Smooth muscle cell (in vitro differentiated cells): ENCODE measurements around the gene ETV2. TPM values are rescaled to one million over a fixed set of nuclear protein-coding genes. Genes with fewer than 3 reads are reported as not detected.

Source experiments
- DNase-seq: peaks from one replicate; lab custom pipeline; 2025; ENCODE audit not compliant: unreplicated experiment; lab: John Stamatoyannopoulos, UW
- H2AFZ ChIP-seq: fragments of 200-600 bp; sonication (generic); 2 replicates; pipeline ENCODE4 v1.6.0; 2016; ENCODE audit warnings: antibody characterized with exemption, low read depth, mild to moderate bottlenecking
- H3F3A ChIP-seq: fragments of 200-600 bp; sonication (generic); 2 replicates; pipeline ENCODE4 v1.6.0; 2017; ENCODE audit warnings: antibody characterized with exemption, low read depth
- H3K27ac ChIP-seq: fragments of 200-600 bp; sonication (generic); 2 replicates; pipeline ENCODE4 v1.5.1; 2016; ENCODE audit warnings: low read depth, mild to moderate bottlenecking
- H3K27me3 ChIP-seq: fragments of 200-600 bp; sonication (generic); 2 replicates; pipeline ENCODE4 v1.6.1; 2016; ENCODE audit warnings: low read depth, mild to moderate bottlenecking
- H3K36me3 ChIP-seq: fragments of 200-600 bp; sonication (generic); 2 replicates; pipeline ENCODE4 v1.5.1; 2016; ENCODE audit warnings: low read depth
- H3K4me1 ChIP-seq: fragments of 200-600 bp; sonication (generic); 2 replicates; pipeline ENCODE4 v1.5.1; 2016; ENCODE audit warnings: low read depth
- H3K4me2 ChIP-seq: fragments of 200-600 bp; sonication (generic); 2 replicates; pipeline ENCODE4 v1.6.0; 2016; ENCODE audit warnings: mild to moderate bottlenecking
- H3K4me3 ChIP-seq: fragments of 200-600 bp; sonication (generic); 2 replicates; pipeline ENCODE4 v1.5.1; 2016; ENCODE audit warnings: mild to moderate bottlenecking
- H3K79me2 ChIP-seq: fragments of 200-600 bp; sonication (generic); 2 replicates; pipeline ENCODE4 v1.6.0; 2016; ENCODE audit warnings: low read depth, mild to moderate bottlenecking
- H3K9ac ChIP-seq: fragments of 200-600 bp; sonication (generic); 2 replicates; pipeline ENCODE4 v1.6.0; 2016; ENCODE audit warnings: low read depth
- H3K9me3 ChIP-seq: fragments of 200-600 bp; sonication (generic); replicated peaks from 2 replicates; pipeline ENCODE4 v1.5.1; 2016; ENCODE audit warnings: low read depth
- H4K20me1 ChIP-seq: fragments of 200-600 bp; sonication (generic); 2 replicates; pipeline ENCODE4 v1.6.0; 2016; ENCODE audit warnings: low read depth
- WGBS: methylation state at CpG from one replicate; pipeline ENCODE4 v1.1.7; 2016; ENCODE audit warnings: low lambda C conversion rate; 5-methylcytosine and 5-hydroxymethylcytosine counted together
- polyA plus RNA-seq: library from polyadenylated mRNA; unstranded; fragments of >200 nt; fragmentation: Nextera tagmentation; extraction: Ambion mirVana; gene quantifications from 2 replicates; pipeline ENCODE4 v1.2.1, GENCODE V29; 2016
- total RNA-seq: library from RNA; depleted of rRNA; stranded (reverse); fragments of >200 nt; gene quantifications from 2 replicates; pipeline ENCODE4 v1.2.3, GENCODE V29; 2014
- TF ChIP-seq, protein P1 (sequence below): fragments of 200-600 bp; sonication (generic); IDR thresholded peaks from 2 replicates; pipeline ENCODE4 v1.5.1; 2017; ENCODE audit warnings: borderline replicate concordance, mild to moderate bottlenecking, antibody characterized with exemption; ENCODE audit not compliant: insufficient read depth, poor library complexity, severe bottlenecking

ETV2 gene
- total and polyA plus RNA-seq, 2 experiments from 2014 or later, result 2.9 TPM; not detected in 1

DNA sequence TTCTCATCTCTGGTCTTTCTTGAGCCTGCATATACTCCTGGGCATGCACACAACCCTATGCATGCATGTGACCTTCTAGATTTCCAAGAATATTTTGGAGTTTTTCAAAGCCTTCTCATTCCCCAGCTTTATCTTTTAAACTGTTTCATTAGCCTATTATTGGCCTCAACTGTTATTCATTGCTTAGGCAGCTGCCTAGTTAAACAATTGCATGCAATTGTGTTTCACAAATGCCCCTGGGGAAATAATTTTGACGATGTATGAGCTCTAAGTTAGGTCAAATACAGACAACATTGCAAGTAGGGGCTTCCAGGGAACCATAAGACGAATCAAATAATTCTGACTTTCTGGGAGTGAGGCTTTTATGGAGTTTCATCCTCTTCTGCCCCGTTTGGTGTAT is 22.4 kb downstream of the ETV2 start:
- Histone ChIP-seq H4K20me1 (peaks cover 4% of the 10 kb centered on the region), H3K4me1 (no peaks in the 10 kb centered on the region), H3K9me3 (no peaks in the 10 kb centered on the region), H3K9ac (no peak overlapping the region), H3K27ac (no peak overlapping the region), H3K79me2 (no peaks in the 10 kb centered on the region), H3K36me3 (peaks cover 1% of the 10 kb centered on the region), H3F3A (no peaks in the 10 kb centered on the region), H3K4me2 (no peak overlapping the region), H3K4me3 (no peak overlapping the region), H3K27me3 (no peaks in the 10 kb centered on the region), H2AFZ (no peak overlapping the region)
- 96% methylated on average over 3 of the region's 3 CpGs for WGBS
- TF ChIP-seq, protein P1, sequence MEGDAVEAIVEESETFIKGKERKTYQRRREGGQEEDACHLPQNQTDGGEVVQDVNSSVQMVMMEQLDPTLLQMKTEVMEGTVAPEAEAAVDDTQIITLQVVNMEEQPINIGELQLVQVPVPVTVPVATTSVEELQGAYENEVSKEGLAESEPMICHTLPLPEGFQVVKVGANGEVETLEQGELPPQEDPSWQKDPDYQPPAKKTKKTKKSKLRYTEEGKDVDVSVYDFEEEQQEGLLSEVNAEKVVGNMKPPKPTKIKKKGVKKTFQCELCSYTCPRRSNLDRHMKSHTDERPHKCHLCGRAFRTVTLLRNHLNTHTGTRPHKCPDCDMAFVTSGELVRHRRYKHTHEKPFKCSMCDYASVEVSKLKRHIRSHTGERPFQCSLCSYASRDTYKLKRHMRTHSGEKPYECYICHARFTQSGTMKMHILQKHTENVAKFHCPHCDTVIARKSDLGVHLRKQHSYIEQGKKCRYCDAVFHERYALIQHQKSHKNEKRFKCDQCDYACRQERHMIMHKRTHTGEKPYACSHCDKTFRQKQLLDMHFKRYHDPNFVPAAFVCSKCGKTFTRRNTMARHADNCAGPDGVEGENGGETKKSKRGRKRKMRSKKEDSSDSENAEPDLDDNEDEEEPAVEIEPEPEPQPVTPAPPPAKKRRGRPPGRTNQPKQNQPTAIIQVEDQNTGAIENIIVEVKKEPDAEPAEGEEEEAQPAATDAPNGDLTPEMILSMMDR, result no peak
- DNase-seq, result no peak

DNA sequence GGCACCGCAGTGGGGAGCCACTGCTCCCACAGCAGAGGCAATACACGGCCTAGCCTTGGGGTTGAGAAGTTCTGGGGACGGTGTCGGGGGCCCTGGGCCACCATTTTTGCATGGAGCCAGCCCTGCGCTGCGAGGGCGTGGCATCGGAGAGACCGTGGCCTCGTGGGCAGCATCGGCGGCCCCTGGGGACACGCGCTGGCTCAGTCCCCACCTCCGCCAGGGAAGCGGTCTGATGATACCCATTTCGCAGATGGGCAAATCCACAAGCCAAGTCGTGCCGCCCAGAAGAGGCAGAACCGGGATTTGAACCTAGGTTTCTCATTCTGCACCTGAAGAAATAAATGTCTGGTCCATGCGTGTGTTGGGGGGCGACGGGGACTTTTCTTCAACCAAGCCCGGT is 23.6 kb downstream of the ETV2 start:
- no peaks in the 10 kb centered on the region for H3K9me3 ChIP-seq
- peaks cover 4% of the 10 kb centered on the region for H4K20me1 ChIP-seq
- no peaks in the 10 kb centered on the region for H3F3A ChIP-seq
- no peak overlapping the region for H3K27ac ChIP-seq
- no peak overlapping the region for H3K9ac ChIP-seq
- H3K36me3 ChIP-seq, result no peaks in the 10 kb centered on the region
- TF ChIP-seq, protein P1, result no peak
- H3K4me2 ChIP-seq, result no peak overlapping the region
- WGBS, result 98% methylated on average over 24 of the region's 24 CpGs
- no peak for DNase-seq
- no peaks in the 10 kb centered on the region for H3K4me1 ChIP-seq
- no peaks in the 10 kb centered on the region for H3K79me2 ChIP-seq
- no peak overlapping the region for H3K4me3 ChIP-seq
- H2AFZ ChIP-seq, result no peak overlapping the region
- no peaks in the 10 kb centered on the region for H3K27me3 ChIP-seq

DNA sequence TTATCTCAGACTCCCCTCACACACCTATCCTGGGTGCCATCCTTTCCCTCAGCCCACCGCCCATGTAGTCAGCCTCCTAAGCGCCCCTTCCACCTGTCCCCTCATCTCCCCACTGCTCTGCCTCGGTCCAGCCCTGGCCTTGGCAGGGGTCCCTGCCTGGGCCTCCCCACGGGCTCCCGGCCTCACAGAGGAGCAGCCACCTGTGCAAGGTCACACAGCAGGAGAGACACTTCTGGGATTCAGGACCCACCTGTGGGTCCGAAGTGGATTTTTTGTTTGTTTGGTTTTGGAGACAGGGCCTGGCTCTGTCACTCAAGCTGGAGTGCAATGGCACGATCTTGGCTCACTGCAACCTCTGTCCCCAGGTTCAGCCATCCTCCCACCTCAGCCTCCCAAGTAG is 24.1 kb downstream of the ETV2 start:
- TF ChIP-seq, protein P1, result no peak
- no peak overlapping the region for H3K9ac ChIP-seq
- no peaks in the 10 kb centered on the region for H3K79me2 ChIP-seq

DNA sequence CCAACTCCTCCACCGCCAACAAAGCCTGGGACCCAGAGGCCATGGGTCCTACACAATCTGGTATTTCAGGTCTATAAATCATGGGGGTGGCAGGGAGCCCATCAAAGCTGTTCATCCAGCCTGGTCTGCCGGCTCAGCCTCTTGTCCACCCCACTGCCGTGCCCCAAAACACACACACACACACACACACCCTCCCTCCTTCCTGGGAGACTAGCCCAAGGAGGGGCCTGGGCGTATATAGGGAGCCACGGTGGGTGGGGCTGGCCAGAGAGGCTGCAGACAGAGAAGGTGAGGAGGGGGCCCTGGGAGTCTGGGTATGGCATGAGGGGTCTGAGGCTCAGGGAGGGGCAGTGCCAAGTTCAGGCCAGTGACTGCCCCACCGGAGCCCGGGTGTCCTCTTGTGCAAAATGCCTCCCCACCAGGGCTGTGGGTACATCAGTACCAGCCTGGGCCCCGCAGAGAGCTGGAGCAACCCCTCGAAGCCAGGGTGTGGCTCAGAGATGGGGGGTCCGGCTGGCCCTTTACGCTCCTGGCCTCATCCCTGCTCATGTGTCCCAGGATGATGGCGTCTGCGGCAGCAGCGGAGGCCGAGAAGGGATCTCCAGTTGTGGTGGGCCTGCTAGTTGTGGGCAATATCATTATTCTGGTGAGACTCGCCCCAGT is 24.8 kb downstream of the ETV2 start, which contains the start of gene UPK1A:
UPK1A (plus strand) TSS at position 267 of the 663 bp plus-strand sequence; CDS start at position 563, 296 bp downstream.
- no peaks in the 10 kb centered on the region for H3K79me2 ChIP-seq
- no peak within 1 kb of the TSS for H3K27ac ChIP-seq
- 85% methylated on average over 16 of the region's 16 CpGs for WGBS
- no peak within 1 kb of the TSS for H3K4me3 ChIP-seq
- H3K4me2 ChIP-seq, result no peak within 1 kb of the TSS
- H3F3A ChIP-seq, result no peaks in the 10 kb centered on the region
- no peaks in the 10 kb centered on the region for H3K27me3 ChIP-seq
- H3K9me3 ChIP-seq, result no peaks in the 10 kb centered on the region
- peaks cover 4% of the 10 kb centered on the region for H4K20me1 ChIP-seq
- H3K4me1 ChIP-seq, result no peaks in the 10 kb centered on the region
- H3K36me3 ChIP-seq, result no peaks in the 10 kb centered on the region
- TF ChIP-seq, protein P1, result no peak
- DNase-seq, result no peak
- H3K9ac ChIP-seq, result no peak within 1 kb of the TSS
- no peak within 1 kb of the TSS for H2AFZ ChIP-seq

More for the DNA sequence above, 24.1 kb downstream of the ETV2 start:
- 98% methylated on average over 7 of the region's 7 CpGs for WGBS
- Histone ChIP-seq H3K9me3 (no peaks in the 10 kb centered on the region), H3K4me3 (no peak overlapping the region), H3K27me3 (no peaks in the 10 kb centered on the region), H3K4me2 (no peak overlapping the region), H4K20me1 (peaks cover 4% of the 10 kb centered on the region), H3K36me3 (no peaks in the 10 kb centered on the region), H3K27ac (no peak overlapping the region), H3K4me1 (no peaks in the 10 kb centered on the region), H2AFZ (no peak overlapping the region), H3F3A (no peaks in the 10 kb centered on the region)
- no peak for DNase-seq
